Activated T-cell treated with anti-CD3 and anti-CD28 coated beads, Interleukin-2, amount 50 U/mL, for 72 hours (primary cell): ENCODE measurements around the gene KCNJ15. TPM values are rescaled to one million over a fixed set of nuclear protein-coding genes. Genes with fewer than 3 reads are reported as not detected.
A peak's percentile ranks its signal among the peaks of the same experiment; 100 is the strongest.

Experiments used
- ATAC-seq, 2 donors: fragments of 150-1000 bp; cut with Tn5 transposase; replicated peaks in 1 of 2; 2 replicates each; pipeline ENCODE4 v1.10.0; 2021; ENCODE audit warnings: moderate library complexity in 2 of 2, mild to moderate bottlenecking in 1 of 2
- DNase-seq, 2 donors: peaks; one replicate each; pipeline ENCODE4 v3.0.0; 2021 to 2022; ENCODE audit warnings: mixed read lengths in 1 of 2
- H3K27ac Mint-ChIP-seq: one replicate; pipeline ENCODE4 v1.8.0; 2022; ENCODE audit warnings: mild to moderate bottlenecking, moderate library complexity, mixed read lengths
- H3K27me3 Mint-ChIP-seq: one replicate; pipeline ENCODE4 v1.8.0; 2022; ENCODE audit warnings: low read depth, mixed read lengths
- H3K36me3 Mint-ChIP-seq, 2 donors: one replicate each; pipeline ENCODE4 v1.8.0; 2022; ENCODE audit warnings: mixed read lengths in 2 of 2, mild to moderate bottlenecking in 1 of 2; ENCODE audit not compliant: insufficient read depth in 2 of 2
- H3K4me1 Mint-ChIP-seq: one replicate; pipeline ENCODE4 v1.8.0; 2022; ENCODE audit warnings: low read depth, mixed read lengths
- H3K4me3 Mint-ChIP-seq, 2 donors: one replicate each; pipeline ENCODE4 v1.8.0; 2022; ENCODE audit warnings: mild to moderate bottlenecking in 2 of 2, mixed read lengths in 2 of 2, moderate library complexity in 2 of 2
- H3K9me3 Mint-ChIP-seq, 2 donors: one replicate each; pipeline ENCODE4 v1.8.0; 2022; ENCODE audit warnings: mixed read lengths in 2 of 2
- total RNA-seq, 2 donors: library from RNA; stranded (reverse); gene quantifications; one replicate each; pipeline ENCODE4 v1.2.3, GENCODE V29; 2022

Gene KCNJ15
- total RNA-seq, 2 donors from 2014 or later, result 0.07 TPM; not detected in 1

- Mint-ChIP-seq H3K36me3 (no peaks in the 10 kb centered on the region), H3K9me3 (peaks cover 0 to 4% of the 10 kb centered on the region in 2 donors), H3K27me3 (peaks cover 36% of the 10 kb centered on the region), H3K27ac (no peak overlapping the region), H3K4me1 (peaks cover 50% of the 10 kb centered on the region), H3K4me3 (no peak overlapping the region)
- ATAC-seq (no peak), DNase-seq (no peak)
These were observed 8.9 kb upstream of the KCNJ15 start for GRCh38 chr21:38247738-38248510.

- DNase-seq (peak; percentile 35 to 41), ATAC-seq (peak; percentile 63 to 64)
- no peak overlapping the region for H3K27ac Mint-ChIP-seq
- H3K4me1 Mint-ChIP-seq, result peaks cover 37% of the 10 kb centered on the region
- no peak overlapping the region for H3K4me3 Mint-ChIP-seq
- no peaks in the 10 kb centered on the region for H3K36me3 Mint-ChIP-seq
- peaks cover 47% of the 10 kb centered on the region for H3K27me3 Mint-ChIP-seq
- H3K9me3 Mint-ChIP-seq, result peaks cover 0 to 4% of the 10 kb centered on the region in 2 donors
These were observed 7.5 kb upstream of the KCNJ15 start for GRCh38 chr21:38249256-38249655.

- Mint-ChIP-seq H3K36me3 (no peaks in the 10 kb centered on the region), H3K9me3 (peaks cover 0 to 4% of the 10 kb centered on the region in 2 donors), H3K4me1 (peaks cover 31% of the 10 kb centered on the region), H3K4me3 (no peak overlapping the region), H3K27ac (no peak overlapping the region), H3K27me3 (peaks cover 53% of the 10 kb centered on the region)
- no peak for DNase-seq
- no peak for ATAC-seq
These were observed 7.0 kb upstream of the KCNJ15 start for GRCh38 chr21:38249696-38250278.

GRCh38 chr21:38250991-38251418 lies 5.8 kb upstream of the KCNJ15 start:
- DNase-seq (no peak), ATAC-seq (no peak)
- Mint-ChIP-seq H3K4me3 (no peak overlapping the region), H3K4me1 (peaks cover 21% of the 10 kb centered on the region), H3K27ac (no peak overlapping the region), H3K9me3 (peaks cover 0 to 4% of the 10 kb centered on the region in 2 donors), H3K27me3 (peaks cover 48% of the 10 kb centered on the region), H3K36me3 (no peaks in the 10 kb centered on the region)

GRCh38 chr21:38254970-38255369 lies 1.8 kb upstream of the KCNJ15 start:
- H3K36me3 Mint-ChIP-seq, result no peaks in the 10 kb centered on the region
- ATAC-seq (no peak), DNase-seq (no peak)
- no peaks in the 10 kb centered on the region for H3K4me1 Mint-ChIP-seq
- H3K9me3 Mint-ChIP-seq, result no peaks in the 10 kb centered on the region
- no peak overlapping the region for H3K27ac Mint-ChIP-seq
- H3K27me3 Mint-ChIP-seq, result peaks cover 62% of the 10 kb centered on the region
- no peak overlapping the region for H3K4me3 Mint-ChIP-seq

GRCh38 chr21:38255571-38256117 lies 1.1 kb upstream of the KCNJ15 start:
- no peaks in the 10 kb centered on the region for H3K4me1 Mint-ChIP-seq
- peaks cover 69% of the 10 kb centered on the region for H3K27me3 Mint-ChIP-seq
- no peak overlapping the region for H3K4me3 Mint-ChIP-seq
- DNase-seq (no peak), ATAC-seq (no peak)
- H3K36me3 Mint-ChIP-seq, result no peaks in the 10 kb centered on the region
- H3K9me3 Mint-ChIP-seq, result no peaks in the 10 kb centered on the region
- no peak overlapping the region for H3K27ac Mint-ChIP-seq

GRCh38 chr21:38257667-38258066 lies 876 bp downstream of the KCNJ15 start:
- no peak for ATAC-seq
- Mint-ChIP-seq H3K4me3 (no peak overlapping the region), H3K27me3 (peaks cover 55% of the 10 kb centered on the region), H3K36me3 (no peaks in the 10 kb centered on the region), H3K27ac (no peak overlapping the region), H3K4me1 (no peaks in the 10 kb centered on the region), H3K9me3 (no peaks in the 10 kb centered on the region)
- DNase-seq, result no peak

- Mint-ChIP-seq H3K4me3 (no peak overlapping the region), H3K4me1 (no peaks in the 10 kb centered on the region), H3K9me3 (no peaks in the 10 kb centered on the region), H3K27me3 (peaks cover 49% of the 10 kb centered on the region), H3K27ac (no peak overlapping the region), H3K36me3 (no peaks in the 10 kb centered on the region)
- DNase-seq, result no peak
- no peak for ATAC-seq
These were observed 2.0 kb downstream of the KCNJ15 start for GRCh38 chr21:38258521-38259485.

GRCh38 chr21:38259665-38260064 lies 2.9 kb downstream of the KCNJ15 start:
- no peaks in the 10 kb centered on the region for H3K9me3 Mint-ChIP-seq
- no peak for ATAC-seq

GRCh38 chr21:38260426-38260825 lies 3.6 kb downstream of the KCNJ15 start:
- Mint-ChIP-seq H3K27me3 (peaks cover 37% of the 10 kb centered on the region), H3K4me1 (no peaks in the 10 kb centered on the region), H3K9me3 (no peaks in the 10 kb centered on the region), H3K27ac (no peak overlapping the region), H3K4me3 (no peak overlapping the region), H3K36me3 (no peaks in the 10 kb centered on the region)
- ATAC-seq (no peak), DNase-seq (no peak)

More at GRCh38 chr21:38259665-38260064, 2.9 kb downstream of the KCNJ15 start:
- no peak for DNase-seq
- no peak overlapping the region for H3K27ac Mint-ChIP-seq
- H3K4me3 Mint-ChIP-seq, result no peak overlapping the region
- H3K36me3 Mint-ChIP-seq, result no peaks in the 10 kb centered on the region
- no peaks in the 10 kb centered on the region for H3K4me1 Mint-ChIP-seq
- peaks cover 40% of the 10 kb centered on the region for H3K27me3 Mint-ChIP-seq

GRCh38 chr21:38261851-38262250 lies 5.1 kb downstream of the KCNJ15 start:
- DNase-seq (no peak), ATAC-seq (no peak)
- peaks cover 37% of the 10 kb centered on the region for H3K27me3 Mint-ChIP-seq
- H3K4me1 Mint-ChIP-seq, result peaks cover 2% of the 10 kb centered on the region
- no peak overlapping the region for H3K27ac Mint-ChIP-seq
- H3K9me3 Mint-ChIP-seq, result peaks cover 0 to 1% of the 10 kb centered on the region in 2 donors
- H3K4me3 Mint-ChIP-seq, result no peak overlapping the region
- no peaks in the 10 kb centered on the region for H3K36me3 Mint-ChIP-seq

- DNase-seq (no peak), ATAC-seq (no peak)
- peaks cover 20% of the 10 kb centered on the region for H3K27me3 Mint-ChIP-seq
- H3K4me3 Mint-ChIP-seq, result no peak overlapping the region
- no peaks in the 10 kb centered on the region for H3K36me3 Mint-ChIP-seq
- H3K9me3 Mint-ChIP-seq, result peaks cover 0 to 2% of the 10 kb centered on the region in 2 donors
- H3K4me1 Mint-ChIP-seq, result peaks cover 18% of the 10 kb centered on the region
- no peak overlapping the region for H3K27ac Mint-ChIP-seq
These were observed 6.7 kb downstream of the KCNJ15 start for GRCh38 chr21:38263493-38263892.
